Measurements from ENCODE around the gene MAMDC2. TPM values are rescaled to one million over a fixed set of nuclear protein-coding genes. Genes with fewer than 3 reads are reported as not detected.

MAMDC2 gene, protein sequence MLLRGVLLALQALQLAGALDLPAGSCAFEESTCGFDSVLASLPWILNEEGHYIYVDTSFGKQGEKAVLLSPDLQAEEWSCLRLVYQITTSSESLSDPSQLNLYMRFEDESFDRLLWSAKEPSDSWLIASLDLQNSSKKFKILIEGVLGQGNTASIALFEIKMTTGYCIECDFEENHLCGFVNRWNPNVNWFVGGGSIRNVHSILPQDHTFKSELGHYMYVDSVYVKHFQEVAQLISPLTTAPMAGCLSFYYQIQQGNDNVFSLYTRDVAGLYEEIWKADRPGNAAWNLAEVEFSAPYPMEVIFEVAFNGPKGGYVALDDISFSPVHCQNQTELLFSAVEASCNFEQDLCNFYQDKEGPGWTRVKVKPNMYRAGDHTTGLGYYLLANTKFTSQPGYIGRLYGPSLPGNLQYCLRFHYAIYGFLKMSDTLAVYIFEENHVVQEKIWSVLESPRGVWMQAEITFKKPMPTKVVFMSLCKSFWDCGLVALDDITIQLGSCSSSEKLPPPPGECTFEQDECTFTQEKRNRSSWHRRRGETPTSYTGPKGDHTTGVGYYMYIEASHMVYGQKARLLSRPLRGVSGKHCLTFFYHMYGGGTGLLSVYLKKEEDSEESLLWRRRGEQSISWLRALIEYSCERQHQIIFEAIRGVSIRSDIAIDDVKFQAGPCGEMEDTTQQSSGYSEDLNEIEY
- total RNA-seq (10 to 100 TPM; 19.4 to 23.6 TPM), polyA plus RNA-seq (ENCODE audit: insufficient read length in 6 of 6) (1 to 10 TPM; 6.1 to 8.1 (median 7.1) TPM)
- long read RNA-seq, donor 1: 0 reads
- long read RNA-seq, donor 2, partial matches to known transcripts: 6 of 7 reads
- long read RNA-seq, donor 2, other reads (novel, unspliced or antisense): 0 of 7 reads
- long read RNA-seq, donor 3, partial matches to known transcripts: 0 of 1 reads
- long read RNA-seq, donor 3, other reads (novel, unspliced or antisense): 0 of 1 reads
- long read RNA-seq, donor 4, partial matches to known transcripts: 1 of 2 reads
- long read RNA-seq, donor 4, other reads (novel, unspliced or antisense): 1 of 2 reads
- long read RNA-seq, donor 5: 0 reads
- long read RNA-seq, donor 6, partial matches to known transcripts: 0 of 1 reads
- long read RNA-seq, donor 6, other reads (novel, unspliced or antisense): 0 of 1 reads
- long read RNA-seq, donor 7: 0 reads
- long read RNA-seq, donor 8, partial matches to known transcripts: 0 of 1 reads
- long read RNA-seq, donor 8, other reads (novel, unspliced or antisense): 0 of 1 reads
- long read RNA-seq, donor 9: 0 reads
- long read RNA-seq, donor 10, partial matches to known transcripts: 0 of 1 reads
- long read RNA-seq, donor 10, other reads (novel, unspliced or antisense): 1 of 1 reads
- long read RNA-seq, donor 11: 0 reads
- long read RNA-seq, donor 12: 0 reads

DNA sequence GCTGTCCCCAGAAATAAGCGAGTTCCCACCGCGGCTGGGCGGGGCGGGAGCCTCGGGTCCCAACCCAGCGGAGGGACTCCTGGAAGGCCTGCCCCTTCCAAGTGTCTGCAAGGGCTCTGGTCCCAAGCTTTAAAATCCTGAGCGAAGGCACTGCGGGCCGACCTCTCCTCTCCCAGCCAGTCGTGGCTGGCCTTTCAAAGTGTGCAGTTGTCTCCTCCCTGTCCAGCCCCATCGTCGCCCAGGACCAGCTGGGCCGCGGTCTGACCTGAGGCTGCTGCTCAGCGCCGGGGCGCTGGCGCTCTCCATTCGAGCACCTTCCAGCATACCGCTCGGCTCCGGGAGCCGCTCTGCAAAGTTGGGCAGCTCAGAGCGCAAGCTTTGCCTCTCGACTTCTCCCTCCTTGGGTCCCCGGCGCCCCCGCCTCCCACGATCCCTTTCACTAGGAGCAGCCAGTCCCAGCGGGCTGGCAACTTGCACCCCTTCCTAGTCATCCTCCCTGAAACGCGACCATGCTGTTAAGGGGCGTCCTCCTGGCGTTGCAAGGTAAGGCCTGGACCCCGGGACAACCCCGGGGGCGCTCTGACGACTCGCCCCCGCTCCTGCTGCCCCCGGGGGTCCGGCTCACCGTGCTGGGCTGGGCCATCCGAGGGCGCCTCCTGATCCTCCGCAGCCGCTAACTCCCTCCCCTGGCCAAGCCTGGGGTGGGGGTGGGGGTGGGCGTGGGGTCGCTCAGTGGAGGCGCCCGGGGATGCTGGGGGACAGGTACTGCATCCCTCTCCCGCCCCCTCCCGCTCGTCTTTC is at the start of gene MAMDC2:
MAMDC2 (plus strand) TSS at position 160 of the 801 bp plus-strand sequence; CDS start at position 510, 350 bp downstream.
- DNase-seq (peak in 3 of 4 donors; percentile 51 to 86 (median 58)), ATAC-seq (peak; percentile 88)
- H3K27me3 ChIP-seq: peaks cover 6 to 43% of the 10 kb centered on the region in 2 donors
- peak within 1 kb of the TSS; percentile 48 to 70 for H3K27ac ChIP-seq
- peak within 1 kb of the TSS; percentile 34 to 48 for H3K4me3 ChIP-seq
- H3K4me1 ChIP-seq: peaks cover 19 to 24% of the 10 kb centered on the region in 2 donors
- no peaks in the 10 kb centered on the region for H3K9me3 ChIP-seq
- intact Hi-C loops (cut with DNase I): no loop called here
- H3K36me3 ChIP-seq: no peaks in the 10 kb centered on the region
- TF ChIP-seq, protein P1, sequence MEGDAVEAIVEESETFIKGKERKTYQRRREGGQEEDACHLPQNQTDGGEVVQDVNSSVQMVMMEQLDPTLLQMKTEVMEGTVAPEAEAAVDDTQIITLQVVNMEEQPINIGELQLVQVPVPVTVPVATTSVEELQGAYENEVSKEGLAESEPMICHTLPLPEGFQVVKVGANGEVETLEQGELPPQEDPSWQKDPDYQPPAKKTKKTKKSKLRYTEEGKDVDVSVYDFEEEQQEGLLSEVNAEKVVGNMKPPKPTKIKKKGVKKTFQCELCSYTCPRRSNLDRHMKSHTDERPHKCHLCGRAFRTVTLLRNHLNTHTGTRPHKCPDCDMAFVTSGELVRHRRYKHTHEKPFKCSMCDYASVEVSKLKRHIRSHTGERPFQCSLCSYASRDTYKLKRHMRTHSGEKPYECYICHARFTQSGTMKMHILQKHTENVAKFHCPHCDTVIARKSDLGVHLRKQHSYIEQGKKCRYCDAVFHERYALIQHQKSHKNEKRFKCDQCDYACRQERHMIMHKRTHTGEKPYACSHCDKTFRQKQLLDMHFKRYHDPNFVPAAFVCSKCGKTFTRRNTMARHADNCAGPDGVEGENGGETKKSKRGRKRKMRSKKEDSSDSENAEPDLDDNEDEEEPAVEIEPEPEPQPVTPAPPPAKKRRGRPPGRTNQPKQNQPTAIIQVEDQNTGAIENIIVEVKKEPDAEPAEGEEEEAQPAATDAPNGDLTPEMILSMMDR (IDR thresholded peaks at IDR 0.05): no peak

DNA sequence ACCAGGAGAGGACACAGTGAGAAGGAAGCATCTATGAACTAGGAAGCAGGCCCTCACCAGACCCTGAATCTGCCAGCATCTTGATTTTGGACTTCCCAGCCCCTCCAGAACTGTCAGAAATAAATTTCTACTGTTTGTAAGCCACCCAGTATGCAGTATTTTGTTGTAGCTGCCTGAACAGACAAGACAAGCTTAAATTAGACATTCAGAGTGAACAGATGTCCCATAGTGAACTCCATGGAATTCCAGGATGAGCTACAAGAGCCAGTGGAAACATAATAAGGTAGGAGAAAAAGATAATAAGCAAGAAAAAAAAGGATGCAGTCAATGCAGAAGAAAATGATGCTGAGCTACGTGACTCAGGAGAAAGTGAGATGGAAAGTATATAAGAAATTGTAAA is 47.8 kb upstream of the MAMDC2 start:
- H3K4me1 ChIP-seq: peaks cover 0 to 6% of the 10 kb centered on the region in 2 donors
- H3K9me3 ChIP-seq: no peaks in the 10 kb centered on the region
- no peak overlapping the region for H3K4me3 ChIP-seq
- TF ChIP-seq, protein P1 (IDR thresholded peaks at IDR 0.05): no peak
- ATAC-seq (no peak), DNase-seq (no peak)
- no peak overlapping the region for H3K27ac ChIP-seq
- H3K36me3 ChIP-seq: no peaks in the 10 kb centered on the region
- intact Hi-C loops (cut with DNase I): no loop called here
- no peaks in the 10 kb centered on the region for H3K27me3 ChIP-seq

DNA sequence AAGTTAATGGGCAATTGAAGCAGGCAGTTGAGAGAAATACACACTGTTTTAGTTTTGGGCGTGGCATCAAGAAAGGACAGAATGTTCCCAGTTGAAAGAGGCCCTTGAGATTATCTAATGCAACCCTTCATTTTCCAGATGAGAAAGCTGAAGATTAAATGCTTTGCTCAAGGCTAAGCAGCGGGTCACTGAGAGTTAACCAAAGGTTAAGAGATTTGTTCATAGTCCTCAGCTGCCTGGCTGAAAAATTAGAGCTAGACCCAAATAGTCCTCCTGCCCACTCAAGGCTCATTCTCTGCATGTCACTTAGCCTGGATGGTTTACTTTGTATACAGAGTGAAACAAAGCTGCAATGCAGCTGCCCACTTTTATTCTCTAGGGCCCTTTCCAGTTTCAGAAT is 46.7 kb upstream of the MAMDC2 start:
- DNase-seq (no peak), ATAC-seq (peak; percentile 96)
- TF ChIP-seq, protein P1 (IDR thresholded peaks at IDR 0.05): no peak
- Histone ChIP-seq H3K9me3 (no peaks in the 10 kb centered on the region), H3K4me3 (no peak overlapping the region), H3K27ac (peak overlapping the region in 1 of 2 donors; percentile 67), H3K4me1 (peaks cover 0 to 6% of the 10 kb centered on the region in 2 donors), H3K27me3 (no peaks in the 10 kb centered on the region), H3K36me3 (no peaks in the 10 kb centered on the region)
- intact Hi-C loops (cut with DNase I): no loop called here

DNA sequence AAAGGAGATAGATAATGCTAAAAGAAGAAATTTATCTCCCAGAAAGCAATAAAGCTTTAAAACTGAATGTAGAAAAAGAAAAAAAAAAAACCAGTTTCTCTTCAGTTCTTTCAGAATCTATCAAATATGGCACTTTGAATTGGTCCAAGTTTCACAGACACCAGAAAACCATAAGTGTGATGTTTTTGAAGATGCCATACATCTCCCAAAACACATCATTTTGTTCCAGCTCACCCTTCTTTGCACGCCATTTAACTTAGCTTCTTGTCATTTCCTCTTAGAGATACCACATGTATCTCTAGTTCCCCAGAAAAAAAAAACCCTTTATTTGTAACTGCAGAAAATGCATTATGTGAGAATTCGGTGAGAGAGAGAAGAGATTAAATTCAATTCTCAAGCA is 46.1 kb upstream of the MAMDC2 start:
- Histone ChIP-seq H3K27ac (peak overlapping the region in 1 of 2 donors; percentile 67), H3K36me3 (no peaks in the 10 kb centered on the region), H3K27me3 (no peaks in the 10 kb centered on the region), H3K4me1 (peaks cover 0 to 6% of the 10 kb centered on the region in 2 donors), H3K9me3 (no peaks in the 10 kb centered on the region), H3K4me3 (no peak overlapping the region)
- ATAC-seq (no peak), DNase-seq (no peak)
- TF ChIP-seq, protein P1 (IDR thresholded peaks at IDR 0.05): no peak
- intact Hi-C loops (cut with DNase I): no loop called here

Measured in left lung (tissue), 14 donors.